Measurements from ENCODE around the gene ITGB1. TPM values are rescaled to one million over a fixed set of nuclear protein-coding genes. Genes with fewer than 3 reads are reported as not detected.
"Not testable (repeated sequence)": the region's sequence is repeated elsewhere in the genome, so short reads cannot be mapped to it uniquely, and the experiment has no call there.

The ITGB1 gene
- total RNA-seq, 1 experiment from 2014 or later: 223 TPM

DNA sequence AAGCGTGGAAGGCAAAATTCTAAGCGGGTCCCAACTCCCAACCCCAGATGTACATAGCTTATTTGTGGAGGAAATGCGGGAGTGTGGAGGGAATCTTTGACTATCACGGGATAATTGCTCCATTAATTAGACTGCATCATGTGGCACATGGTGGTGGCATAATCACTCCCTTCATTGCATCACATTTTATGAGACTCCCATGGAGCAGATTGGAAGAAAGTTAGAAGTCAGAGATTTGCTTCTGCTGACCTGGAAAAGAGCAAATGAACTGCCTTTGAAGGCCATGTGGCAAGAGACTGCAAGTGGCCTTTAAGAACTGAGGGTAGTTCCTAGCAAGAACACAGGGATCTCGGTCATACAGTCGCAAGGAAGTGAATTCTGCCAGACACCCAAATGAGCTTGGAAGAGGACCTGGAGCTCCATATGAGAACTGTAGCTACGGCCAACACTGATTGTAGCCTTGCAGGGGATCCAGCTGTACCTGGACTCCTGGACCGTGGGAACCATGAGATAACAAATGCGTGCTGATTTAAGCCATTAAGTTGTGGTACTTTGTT, 37.1 kb upstream of the ITGB1 start:
- Histone ChIP-seq H2BK120ac (ENCODE audit: low read depth, low read length, poor library complexity, severe bottlenecking) (no peak overlapping the region), H4K8ac (replicated peaks; ENCODE audit: insufficient read length, low read depth, low read length) (no peak overlapping the region), H3K18ac (ENCODE audit: insufficient read length, low read depth, low read length) (no peak overlapping the region), H3K4ac (ENCODE audit: low read depth, low read length) (no peak overlapping the region), H3K9ac (ENCODE audit: extremely low read depth, insufficient read length, low read length) (no peak overlapping the region), H3K79me2 (ENCODE audit: insufficient read depth, low read length) (no peaks in the 10 kb centered on the region), H3K56ac (ENCODE audit: insufficient read length, low read depth, low read length) (no peak overlapping the region), H3K79me1 (ENCODE audit: insufficient read depth, low read depth, low read length, poor library complexity, severe bottlenecking) (no peaks in the 10 kb centered on the region), H3K23ac (ENCODE audit: insufficient read length, low read depth, low read length) (no peak overlapping the region), H3K4me2 (ENCODE audit: insufficient read depth, insufficient read length, low read length) (no peak overlapping the region), H3K4me1 (ENCODE audit: insufficient read depth, low read length) (0 out of 2 replicates have a peak, but pooled peaks cover 7% of the 10 kb centered on the region), H3K23me2 (ENCODE audit: insufficient read length, low read depth, low read length, poor library complexity, severe bottlenecking) (no peaks in the 10 kb centered on the region), H2BK5ac (ENCODE audit: insufficient read length, low read length) (no peak overlapping the region), H2BK20ac (ENCODE audit: low read depth, low read length, poor library complexity, severe bottlenecking) (no peak overlapping the region), H4K20me1 (ENCODE audit: control insufficient read depth, insufficient read depth, insufficient read length) (no peaks in the 10 kb centered on the region), H3T11ph (ENCODE audit: low read length) (no peak overlapping the region), H2BK15ac (ENCODE audit: low read depth, low read length) (no peak overlapping the region), H4K91ac (ENCODE audit: insufficient read length, low read depth, low read length) (no peak overlapping the region), H2BK12ac (ENCODE audit: insufficient read length, low read depth, low read length) (no peak overlapping the region), H3K14ac (ENCODE audit: insufficient read depth, low read length) (no peak overlapping the region), H2AFZ (ENCODE audit: low read length) (no peak overlapping the region), H3K27me3 (ENCODE audit: insufficient read depth, low read length) (no peaks in the 10 kb centered on the region), H3K27ac (ENCODE audit: insufficient read length, low read depth, low read length) (no peak overlapping the region), H3K9me3 (ENCODE audit: control insufficient read depth, low read depth, low read length) (no peaks in the 10 kb centered on the region), H4K5ac (ENCODE audit: insufficient read length, low read depth, low read length) (no peak overlapping the region), H2AK5ac (ENCODE audit: insufficient read length, low read length) (no peak overlapping the region)
- Mint-ChIP-seq H3K4me3 (no peak overlapping the region), H3K27ac (peak overlapping the region in 1 of 3 experiments; percentile 54; a peak in 4 of 7 replicates), H3K9me3 (peaks cover 5 to 8% of the 10 kb centered on the region in 2 experiments), H3K4me1 (peaks cover 4 to 9% of the 10 kb centered on the region in 2 experiments; a peak in 3 of 4 replicates), H3K27me3 (ENCODE audit: low read depth) (no peaks in the 10 kb centered on the region), H3K36me3 (ENCODE audit: insufficient read depth in 1 of 3, low read depth in 3 of 3) (peaks cover 0 to 10% (median 2%) of the 10 kb centered on the region in 3 experiments; a peak in 2 of 7 replicates)
- no peak for DNase-seq
- no CpG with 5 or more reads among the region's 9 CpGs for WGBS (ENCODE audit: extremely low coverage, insufficient read length, low lambda C conversion rate)
- TF ChIP-seq, protein P1, sequence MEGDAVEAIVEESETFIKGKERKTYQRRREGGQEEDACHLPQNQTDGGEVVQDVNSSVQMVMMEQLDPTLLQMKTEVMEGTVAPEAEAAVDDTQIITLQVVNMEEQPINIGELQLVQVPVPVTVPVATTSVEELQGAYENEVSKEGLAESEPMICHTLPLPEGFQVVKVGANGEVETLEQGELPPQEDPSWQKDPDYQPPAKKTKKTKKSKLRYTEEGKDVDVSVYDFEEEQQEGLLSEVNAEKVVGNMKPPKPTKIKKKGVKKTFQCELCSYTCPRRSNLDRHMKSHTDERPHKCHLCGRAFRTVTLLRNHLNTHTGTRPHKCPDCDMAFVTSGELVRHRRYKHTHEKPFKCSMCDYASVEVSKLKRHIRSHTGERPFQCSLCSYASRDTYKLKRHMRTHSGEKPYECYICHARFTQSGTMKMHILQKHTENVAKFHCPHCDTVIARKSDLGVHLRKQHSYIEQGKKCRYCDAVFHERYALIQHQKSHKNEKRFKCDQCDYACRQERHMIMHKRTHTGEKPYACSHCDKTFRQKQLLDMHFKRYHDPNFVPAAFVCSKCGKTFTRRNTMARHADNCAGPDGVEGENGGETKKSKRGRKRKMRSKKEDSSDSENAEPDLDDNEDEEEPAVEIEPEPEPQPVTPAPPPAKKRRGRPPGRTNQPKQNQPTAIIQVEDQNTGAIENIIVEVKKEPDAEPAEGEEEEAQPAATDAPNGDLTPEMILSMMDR (conservative IDR thresholded peaks at IDR 0.05): no peak

DNA sequence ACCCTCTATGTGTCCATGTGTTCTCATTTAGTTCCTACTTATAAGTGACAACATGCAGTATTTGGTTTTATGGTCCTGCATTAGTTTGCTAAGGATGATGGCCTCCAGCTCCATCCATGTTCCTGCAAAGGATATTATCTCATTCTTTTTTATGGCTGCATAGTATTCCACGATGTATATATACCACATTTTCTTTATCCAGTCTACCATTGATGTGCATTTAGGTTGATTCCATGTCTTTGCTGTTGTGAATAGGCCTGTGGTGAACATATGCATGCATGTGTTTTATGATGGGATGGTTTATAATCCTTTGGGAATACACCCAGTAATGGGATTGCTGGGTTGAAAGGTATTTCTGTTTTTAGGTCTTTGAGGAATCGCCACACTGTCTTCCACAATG, 36.6 kb upstream of the ITGB1 start:
- H2BK5ac ChIP-seq (ENCODE audit: insufficient read length, low read length); H2AK5ac ChIP-seq (ENCODE audit: insufficient read length, low read length); H3K27me3 ChIP-seq (ENCODE audit: insufficient read depth, low read length); H4K91ac ChIP-seq (ENCODE audit: insufficient read length, low read depth, low read length); H3K23ac ChIP-seq (ENCODE audit: insufficient read length, low read depth, low read length); H2AFZ ChIP-seq (ENCODE audit: low read length); H3K23me2 ChIP-seq (ENCODE audit: insufficient read length, low read depth, low read length, poor library complexity, severe bottlenecking); H3K4me2 ChIP-seq (ENCODE audit: insufficient read depth, insufficient read length, low read length); H3K56ac ChIP-seq (ENCODE audit: insufficient read length, low read depth, low read length); H3T11ph ChIP-seq (ENCODE audit: low read length); H3K27me3 Mint-ChIP-seq (ENCODE audit: low read depth); H4K20me1 ChIP-seq (ENCODE audit: control insufficient read depth, insufficient read depth, insufficient read length); H3K4me3 Mint-ChIP-seq; H3K9ac ChIP-seq (ENCODE audit: extremely low read depth, insufficient read length, low read length); DNase-seq; H3K18ac ChIP-seq (ENCODE audit: insufficient read length, low read depth, low read length); H3K36me3 Mint-ChIP-seq (ENCODE audit: insufficient read depth in 1 of 3, low read depth in 3 of 3); H2BK20ac ChIP-seq (ENCODE audit: low read depth, low read length, poor library complexity, severe bottlenecking); H3K9me3 Mint-ChIP-seq; H2BK12ac ChIP-seq (ENCODE audit: insufficient read length, low read depth, low read length); H3K4me1 Mint-ChIP-seq; H3K9me3 ChIP-seq (ENCODE audit: control insufficient read depth, low read depth, low read length); H3K4ac ChIP-seq (ENCODE audit: low read depth, low read length); H3K79me1 ChIP-seq (ENCODE audit: insufficient read depth, low read depth, low read length, poor library complexity, severe bottlenecking); H4K5ac ChIP-seq (ENCODE audit: insufficient read length, low read depth, low read length); H3K4me1 ChIP-seq (ENCODE audit: insufficient read depth, low read length); H3K79me2 ChIP-seq (ENCODE audit: insufficient read depth, low read length); H3K27ac ChIP-seq (ENCODE audit: insufficient read length, low read depth, low read length); H2BK120ac ChIP-seq (ENCODE audit: low read depth, low read length, poor library complexity, severe bottlenecking); H4K8ac ChIP-seq (replicated peaks; ENCODE audit: insufficient read length, low read depth, low read length); H2BK15ac ChIP-seq (ENCODE audit: low read depth, low read length); H3K27ac Mint-ChIP-seq; H3K14ac ChIP-seq (ENCODE audit: insufficient read depth, low read length): not testable (repeated sequence)
- WGBS (ENCODE audit: extremely low coverage, insufficient read length, low lambda C conversion rate): no CpG with 5 or more reads among the region's 2 CpGs

Data from H9 (cell line).